Body of pancreas (tissue), 4 donors: ENCODE measurements around the gene AGAP1.

Experiments
- CTCF ChIP-seq, 7 experiments: fragments of 450-650 bp in 4 of 7; fragments of 200-600 bp in 3 of 7; sonication (generic) in 3 of 7; IDR thresholded peaks; one replicate each; pipeline ENCODE4 v1.5.1; 2016 to 2019; ENCODE audit warnings: antibody characterized with exemption in 7 of 7
- POLR2A ChIP-seq, 3 donors: fragments of 450-650 bp; IDR thresholded peaks; one replicate each; pipeline ENCODE4 v1.6.1; 2016; ENCODE audit warnings: antibody characterized with exemption in 3 of 3, mild to moderate bottlenecking in 2 of 3

GRCh38 chr2:236063994-236064393 lies 570.2 kb downstream of the AGAP1 start:
- TF ChIP-seq CTCF (IDR thresholded peaks at IDR 0.05) (no peak), POLR2A (IDR thresholded peaks at IDR 0.05) (no peak)
